KMS-11 (cell line): ENCODE results near the gene PLEKHS1.
"Not testable (repeated sequence)": the region's sequence is repeated elsewhere in the genome, so short reads cannot be mapped to it uniquely, and the experiment has no call there.

Experiments used
- H2AFZ ChIP-seq: fragments of 200-600 bp; sonication (generic); 2 replicates; pipeline ENCODE4 v1.6.1; 2016; ENCODE audit warnings: antibody characterized with exemption, mixed run types, low read depth
- H3K27ac ChIP-seq: fragments of 200-600 bp; sonication (generic); 2 replicates; pipeline ENCODE4 v1.6.1; 2016; ENCODE audit warnings: mild to moderate bottlenecking, mixed run types
- H3K27me3 ChIP-seq: fragments of 200-600 bp; sonication (generic); 2 replicates; pipeline ENCODE4 v1.6.1; 2017; ENCODE audit warnings: mild to moderate bottlenecking, low read depth, mixed run types, moderate library complexity; ENCODE audit not compliant: insufficient read depth
- H3K36me3 ChIP-seq: fragments of 200-600 bp; sonication (generic); 2 replicates; pipeline ENCODE4 v1.6.1; 2017; ENCODE audit warnings: mild to moderate bottlenecking, mixed run types; ENCODE audit not compliant: insufficient read depth
- H3K4me1 ChIP-seq: fragments of 200-600 bp; sonication (generic); 2 replicates; pipeline ENCODE4 v1.6.1; 2016; ENCODE audit warnings: mild to moderate bottlenecking, low read depth, mixed run types; ENCODE audit not compliant: poor library complexity, severe bottlenecking
- H3K4me2 ChIP-seq: fragments of 200-600 bp; sonication (generic); 2 replicates; pipeline ENCODE4 v1.7.0; 2016; ENCODE audit warnings: mild to moderate bottlenecking, mixed run types
- H3K4me3 ChIP-seq: fragments of 200-600 bp; sonication (generic); IDR thresholded peaks from 2 replicates; pipeline ENCODE4 v1.6.1; 2017; ENCODE audit warnings: low read depth, low read length, mixed read lengths; ENCODE audit not compliant: insufficient read depth
- H3K79me2 ChIP-seq: fragments of 200-600 bp; sonication (generic); 2 replicates; pipeline ENCODE4 v1.6.1; 2016; ENCODE audit warnings: low read depth, mixed run types; ENCODE audit not compliant: insufficient read depth
- H3K9ac ChIP-seq: fragments of 200-600 bp; sonication (generic); 2 replicates; pipeline ENCODE4 v1.6.1; 2016; ENCODE audit warnings: mild to moderate bottlenecking, mixed run types
- H4K20me1 ChIP-seq: fragments of 200-600 bp; sonication (generic); 2 replicates; pipeline ENCODE4 v1.6.1; 2016; ENCODE audit warnings: mild to moderate bottlenecking, mixed run types; ENCODE audit not compliant: insufficient read depth
- CTCF ChIP-seq: fragments of 200-600 bp; sonication (generic); conservative IDR thresholded peaks from 2 replicates; pipeline ENCODE4 v1.6.1; 2017; ENCODE audit warnings: low read depth, mild to moderate bottlenecking, antibody characterized with exemption, low read length, moderate library complexity, mixed read lengths

The PLEKHS1 gene

GRCh38 chr10:113767222-113767621 lies 15.7 kb downstream of the PLEKHS1 start:
- no peak for TF ChIP-seq CTCF
- no peak overlapping the region for H3K27ac ChIP-seq
- no peaks in the 10 kb centered on the region for H3K36me3 ChIP-seq
- no peaks in the 10 kb centered on the region for H3K4me1 ChIP-seq
- H3K27me3 ChIP-seq = no peaks in the 10 kb centered on the region
- no peaks in the 10 kb centered on the region for H3K79me2 ChIP-seq
- no peak overlapping the region for H2AFZ ChIP-seq
- no peak overlapping the region for H3K9ac ChIP-seq
- H4K20me1 ChIP-seq = no peaks in the 10 kb centered on the region
- no peak overlapping the region for H3K4me3 ChIP-seq
- H3K4me2 ChIP-seq = no peak overlapping the region

GRCh38 chr10:113770346-113770745 lies 18.9 kb downstream of the PLEKHS1 start:
- H3K36me3 ChIP-seq = no peaks in the 10 kb centered on the region
- H4K20me1 ChIP-seq = no peaks in the 10 kb centered on the region
- no peak overlapping the region for H3K4me2 ChIP-seq
- H3K27ac ChIP-seq = no peak overlapping the region
- H3K9ac ChIP-seq = no peak overlapping the region
- no peaks in the 10 kb centered on the region for H3K79me2 ChIP-seq
- TF ChIP-seq CTCF = no peak
- H3K27me3 ChIP-seq = no peaks in the 10 kb centered on the region
- no peak overlapping the region for H3K4me3 ChIP-seq
- no peaks in the 10 kb centered on the region for H3K4me1 ChIP-seq
- no peak overlapping the region for H2AFZ ChIP-seq

GRCh38 chr10:113771131-113771530 lies 19.6 kb downstream of the PLEKHS1 start:
- not testable (repeated sequence) for H2AFZ ChIP-seq, H3K4me1 ChIP-seq, H3K27ac ChIP-seq, H3K36me3 ChIP-seq, H4K20me1 ChIP-seq, H3K27me3 ChIP-seq, H3K4me3 ChIP-seq, H3K4me2 ChIP-seq, H3K79me2 ChIP-seq, H3K9ac ChIP-seq

- Histone ChIP-seq H3K4me3 (no peak overlapping the region), H3K4me2 (no peak overlapping the region), H2AFZ (no peak overlapping the region), H3K36me3 (no peaks in the 10 kb centered on the region), H3K27ac (no peak overlapping the region), H3K79me2 (no peaks in the 10 kb centered on the region), H3K9ac (no peak overlapping the region), H3K4me1 (no peaks in the 10 kb centered on the region), H3K27me3 (no peaks in the 10 kb centered on the region), H4K20me1 (no peaks in the 10 kb centered on the region)
- TF ChIP-seq CTCF = no peak
These were observed 24.3 kb downstream of the PLEKHS1 start for GRCh38 chr10:113775686-113776294.

- Histone ChIP-seq H3K27ac (no peak overlapping the region), H3K27me3 (no peaks in the 10 kb centered on the region)
- TF ChIP-seq CTCF = no peak
These were observed 25.1 kb downstream of the PLEKHS1 start for GRCh38 chr10:113776553-113776952.

More at GRCh38 chr10:113776553-113776952, 25.1 kb downstream of the PLEKHS1 start:
- no peak overlapping the region for H3K9ac ChIP-seq
- no peaks in the 10 kb centered on the region for H3K4me1 ChIP-seq
- H3K79me2 ChIP-seq = no peaks in the 10 kb centered on the region
- no peaks in the 10 kb centered on the region for H3K36me3 ChIP-seq
- no peaks in the 10 kb centered on the region for H4K20me1 ChIP-seq
- no peak overlapping the region for H3K4me2 ChIP-seq
- H3K4me3 ChIP-seq = no peak overlapping the region
- no peak overlapping the region for H2AFZ ChIP-seq
